A549 (cell line): ENCODE results near the gene PPP2R5E. TPM values are rescaled to one million over a fixed set of nuclear protein-coding genes. Genes with fewer than 3 reads are reported as not detected.

ENCODE experiments used
- ATAC-seq, 2 experiments: fragments of 200-7000 bp in 1 of 2; fragments of >200 bp in 1 of 2; cut with Nextera tagmentation in 1 of 2; cut with Tn5 transposase in 1 of 2; 3 replicates each; pipeline versions ENCODE4 v1.8.0 to v1.9.1; 2018 to 2020; ENCODE audit warnings: mild to moderate bottlenecking in 1 of 2, moderate library complexity in 1 of 2
- CTCF ChIA-PET: fragments of 300-600 bp; sonication (Branson Sonifier 250); formaldehyde crosslinking; extraction: SDS; loops from one replicate; lab custom pipeline; 2021; ENCODE audit warnings: antibody characterized with exemption, inconsistent platforms; lab: Yijun Ruan, JAX
- POLR2A ChIA-PET: fragments of 350-600 bp; formaldehyde crosslinking; extraction: SDS; loops from one replicate; lab custom pipeline; 2021; ENCODE audit warnings: antibody characterized with exemption, inconsistent platforms; lab: Yijun Ruan, JAX
- DNase-seq, 2 experiments: peaks; one replicate each; pipeline versions ENCODE4 v3.0.0 to v3.0.0-alpha.2; 2011 to 2016; ENCODE audit warnings: low read depth in 1 of 2, low spot score in 1 of 2
- FAIRE-seq: peaks from 2 replicates; lab custom pipeline; 2011; peaks lifted over from hg19 to GRCh38; lab: Jason Lieb, UNC
- H3K27ac ChIP-seq, 2 experiments: fragments of >200 bp; sonication (Bioruptor Twin); formaldehyde crosslinking; 3 replicates each; pipeline ENCODE4 v1.5.1; 2016 to 2017
- H3K4me1 ChIP-seq: fragments of >200 bp; sonication (Bioruptor Twin); formaldehyde crosslinking; 3 replicates; pipeline ENCODE4 v1.6.1; 2016
- H3K4me2 ChIP-seq: fragments of >200 bp; sonication (Bioruptor Twin); formaldehyde crosslinking; 3 replicates; pipeline ENCODE4 v1.6.1; 2016
- H3K4me3 ChIP-seq: fragments of >200 bp; sonication (Bioruptor Twin); formaldehyde crosslinking; 3 replicates; pipeline ENCODE4 v1.5.1; 2016
- H3K9me3 ChIP-seq: fragments of >200 bp; sonication (Bioruptor Twin); formaldehyde crosslinking; 3 replicates; pipeline ENCODE4 v1.6.1; 2016
- BHLHE40 ChIP-seq: IDR thresholded peaks from 2 replicates; pipeline ENCODE4 v1.6.1; 2012; ENCODE audit warnings: low read depth, low read length, inconsistent platforms
- CBX2 ChIP-seq: fragments of 200-600 bp; sonication (generic); IDR thresholded peaks from 2 replicates; pipeline ENCODE4 v1.6.1; 2016; ENCODE audit warnings: low read depth, mild to moderate bottlenecking, borderline replicate concordance
- CHD2 ChIP-seq: fragments of 150-350 bp; IDR thresholded peaks from 2 replicates; pipeline ENCODE4 v1.6.1; 2014; ENCODE audit warnings: low read length; ENCODE audit not compliant: partially characterized antibody
- CHD4 ChIP-seq: fragments of 200-600 bp; sonication (generic); IDR thresholded peaks from 2 replicates; pipeline ENCODE4 v1.6.1; 2016; ENCODE audit warnings: antibody characterized with exemption, mild to moderate bottlenecking, borderline replicate concordance
- EP300 ChIP-seq, 2 experiments: fragments of >200 bp; sonication (Bioruptor Twin); formaldehyde crosslinking; IDR thresholded peaks; 2 replicates in 1 of 2; 3 replicates in 1 of 2; pipeline ENCODE4 v1.6.1; 2016 to 2017
- ESRRA ChIP-seq: fragments of 150-350 bp; IDR thresholded peaks from 2 replicates; pipeline ENCODE4 v1.6.1; 2014; ENCODE audit warnings: mild to moderate bottlenecking, low read length, borderline replicate concordance
- FOSB ChIP-seq: fragments of 250-450 bp; sonication (Bioruptor Pico); IDR thresholded peaks from 2 replicates; pipeline ENCODE4 v1.5.0; 2020; ENCODE audit warnings: mild to moderate bottlenecking, moderate library complexity
- JUN ChIP-seq, 2 experiments: fragments of >200 bp; sonication (Bioruptor Twin); formaldehyde crosslinking; IDR thresholded peaks; 2 replicates in 1 of 2; 3 replicates in 1 of 2; pipeline ENCODE4 v1.6.1; 2016 to 2017
- JUNB ChIP-seq: fragments of >200 bp; sonication (Bioruptor Twin); formaldehyde crosslinking; IDR thresholded peaks from 2 replicates; pipeline ENCODE4 v1.6.1; 2016
- NFE2L2 ChIP-seq: fragments of 150-350 bp; conservative IDR thresholded peaks from 2 replicates; pipeline ENCODE4 v1.6.1; 2014; ENCODE audit warnings: low read length
- POLR2AphosphoS2 ChIP-seq: conservative IDR thresholded peaks from 2 replicates; pipeline ENCODE4 v1.6.1; 2012; ENCODE audit warnings: low read length, improper control_type of control experiment, inconsistent platforms
- RAD21 ChIP-seq, 2 experiments: fragments of >200 bp in 1 of 2; sonication (Bioruptor Twin) in 1 of 2; formaldehyde crosslinking in 1 of 2; IDR thresholded peaks in 1 of 2; conservative IDR thresholded peaks in 1 of 2; 2 replicates in 1 of 2; 3 replicates in 1 of 2; pipeline ENCODE4 v1.6.1; 2012 to 2018; ENCODE audit warnings: inconsistent platforms in 1 of 2
- RNF2 ChIP-seq: fragments of 200-600 bp; sonication (generic); IDR thresholded peaks from 2 replicates; pipeline ENCODE4 v1.6.1; 2016; ENCODE audit warnings: low read depth, mild to moderate bottlenecking, antibody characterized with exemption, moderate library complexity, borderline replicate concordance
- TFCP2L1 ChIP-seq: fragments of 250-450 bp; sonication (Bioruptor Pico); IDR thresholded peaks from 2 replicates; pipeline ENCODE4 v1.5.0; 2021; ENCODE audit warnings: mild to moderate bottlenecking
- ZC3H11A ChIP-seq: fragments of 450-650 bp; IDR thresholded peaks from 2 replicates; pipeline ENCODE4 v1.6.1; 2014; ENCODE audit warnings: antibody characterized with exemption, mild to moderate bottlenecking
- WGBS: methylation state at CpG from one replicate; pipeline ENCODE4 v1.1.6; 2017; ENCODE audit errors: missing lambda C conversion rate; 5-methylcytosine and 5-hydroxymethylcytosine counted together
- polyA plus RNA-seq, 4 experiments: library from polyadenylated mRNA; depleted of rRNA in 3 of 4; stranded (reverse); fragments of >200 nt; fragmentation: RNase III in 1 of 4; extraction: RNeasy Plus Mini Kit Qiagen cat#74134 plus additional on column Dnase treatment in 1 of 4; gene quantifications; 2 replicates in 3 of 4; 3 replicates in 1 of 4; pipeline ENCODE4 v1.2.3, GENCODE V29; 2011 to 2017
- TF ChIP-seq, protein P1 (sequence below): fragments of >200 bp; sonication (Bioruptor Twin); formaldehyde crosslinking; IDR thresholded peaks from 3 replicates; pipeline ENCODE4 v1.6.1; 2016
- TF ChIP-seq, protein P2 (sequence below): fragments of 200-600 bp; sonication (generic); IDR thresholded peaks from 2 replicates; pipeline ENCODE4 v1.6.1; 2016; ENCODE audit warnings: antibody characterized with exemption, mild to moderate bottlenecking, moderate library complexity
- TF ChIP-seq, protein P3 (sequence below): fragments of 250-450 bp; sonication (Bioruptor Pico); IDR thresholded peaks from 2 replicates; pipeline ENCODE4 v1.5.0; 2021; ENCODE audit warnings: mild to moderate bottlenecking, moderate library complexity, borderline replicate concordance

The PPP2R5E gene
- polyA plus RNA-seq, 2 of the 4 experiments (the other 2 are of a cell fraction): 21.4 to 23.2 TPM

DNA sequence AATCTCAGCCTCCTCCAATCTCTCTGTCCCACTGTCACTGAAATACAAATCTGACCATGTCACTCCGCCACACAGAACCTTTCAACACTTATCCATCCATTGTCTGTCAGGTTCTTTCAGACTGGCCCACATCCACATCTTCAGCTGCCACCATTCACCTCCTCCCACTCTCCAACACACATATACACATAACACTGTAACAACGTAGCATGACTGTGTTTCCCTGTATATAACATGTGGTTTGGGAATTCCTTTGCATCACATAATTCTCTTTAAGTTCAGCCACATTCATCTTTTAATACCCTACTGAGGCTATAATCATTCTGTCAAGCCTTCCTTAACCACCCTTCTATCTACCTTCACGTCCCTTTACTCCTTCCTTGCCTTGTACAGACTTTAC lies 99.2 kb downstream of the PPP2R5E start (continued):
- TF ChIP-seq, protein P1, sequence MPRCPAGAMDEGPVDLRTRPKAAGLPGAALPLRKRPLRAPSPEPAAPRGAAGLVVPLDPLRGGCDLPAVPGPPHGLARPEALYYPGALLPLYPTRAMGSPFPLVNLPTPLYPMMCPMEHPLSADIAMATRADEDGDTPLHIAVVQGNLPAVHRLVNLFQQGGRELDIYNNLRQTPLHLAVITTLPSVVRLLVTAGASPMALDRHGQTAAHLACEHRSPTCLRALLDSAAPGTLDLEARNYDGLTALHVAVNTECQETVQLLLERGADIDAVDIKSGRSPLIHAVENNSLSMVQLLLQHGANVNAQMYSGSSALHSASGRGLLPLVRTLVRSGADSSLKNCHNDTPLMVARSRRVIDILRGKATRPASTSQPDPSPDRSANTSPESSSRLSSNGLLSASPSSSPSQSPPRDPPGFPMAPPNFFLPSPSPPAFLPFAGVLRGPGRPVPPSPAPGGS: no peak
- TF ChIP-seq NFE2L2 (no peak), CHD2 (no peak)
- TF ChIP-seq, protein P2, sequence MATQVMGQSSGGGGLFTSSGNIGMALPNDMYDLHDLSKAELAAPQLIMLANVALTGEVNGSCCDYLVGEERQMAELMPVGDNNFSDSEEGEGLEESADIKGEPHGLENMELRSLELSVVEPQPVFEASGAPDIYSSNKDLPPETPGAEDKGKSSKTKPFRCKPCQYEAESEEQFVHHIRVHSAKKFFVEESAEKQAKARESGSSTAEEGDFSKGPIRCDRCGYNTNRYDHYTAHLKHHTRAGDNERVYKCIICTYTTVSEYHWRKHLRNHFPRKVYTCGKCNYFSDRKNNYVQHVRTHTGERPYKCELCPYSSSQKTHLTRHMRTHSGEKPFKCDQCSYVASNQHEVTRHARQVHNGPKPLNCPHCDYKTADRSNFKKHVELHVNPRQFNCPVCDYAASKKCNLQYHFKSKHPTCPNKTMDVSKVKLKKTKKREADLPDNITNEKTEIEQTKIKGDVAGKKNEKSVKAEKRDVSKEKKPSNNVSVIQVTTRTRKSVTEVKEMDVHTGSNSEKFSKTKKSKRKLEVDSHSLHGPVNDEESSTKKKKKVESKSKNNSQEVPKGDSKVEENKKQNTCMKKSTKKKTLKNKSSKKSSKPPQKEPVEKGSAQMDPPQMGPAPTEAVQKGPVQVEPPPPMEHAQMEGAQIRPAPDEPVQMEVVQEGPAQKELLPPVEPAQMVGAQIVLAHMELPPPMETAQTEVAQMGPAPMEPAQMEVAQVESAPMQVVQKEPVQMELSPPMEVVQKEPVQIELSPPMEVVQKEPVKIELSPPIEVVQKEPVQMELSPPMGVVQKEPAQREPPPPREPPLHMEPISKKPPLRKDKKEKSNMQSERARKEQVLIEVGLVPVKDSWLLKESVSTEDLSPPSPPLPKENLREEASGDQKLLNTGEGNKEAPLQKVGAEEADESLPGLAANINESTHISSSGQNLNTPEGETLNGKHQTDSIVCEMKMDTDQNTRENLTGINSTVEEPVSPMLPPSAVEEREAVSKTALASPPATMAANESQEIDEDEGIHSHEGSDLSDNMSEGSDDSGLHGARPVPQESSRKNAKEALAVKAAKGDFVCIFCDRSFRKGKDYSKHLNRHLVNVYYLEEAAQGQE: no peak

DNA sequence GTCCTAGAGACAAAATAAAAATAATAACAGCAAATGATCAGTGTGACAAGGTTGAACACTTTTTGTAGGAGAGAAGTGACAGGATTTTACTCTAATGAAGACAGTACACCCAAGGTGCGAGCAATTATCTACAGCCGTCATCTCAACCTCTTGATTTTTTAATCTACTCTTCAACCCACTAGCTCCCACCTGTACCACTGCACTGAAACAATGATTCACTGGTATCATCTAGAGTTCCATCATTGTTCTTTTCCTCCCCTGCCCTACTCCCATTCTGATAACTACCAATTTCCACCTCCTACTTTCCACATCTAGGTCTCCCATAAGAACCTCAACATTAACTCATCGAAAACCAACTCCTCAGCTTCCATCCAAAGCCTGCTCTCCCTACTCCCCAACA lies 99.8 kb downstream of the PPP2R5E start:
- ChIA-PET CTCF (interaction anchor here (1.2 kb wide), 1 partner anchor 54 kb away, joined by 5 read pairs; no protein-coding TSS in a partner anchor), POLR2A (no interaction called here)
- no peaks in the 10 kb centered on the region for H3K9me3 ChIP-seq
- H3K4me2 ChIP-seq: no peak overlapping the region
- no peak overlapping the region for H3K27ac ChIP-seq
- DNase-seq (no peak), ATAC-seq (no peak), FAIRE-seq (no peak)
- H3K4me1 ChIP-seq: peaks cover 27% of the 10 kb centered on the region
- no peak overlapping the region for H3K4me3 ChIP-seq
- TF ChIP-seq, protein P2: no peak
- TF ChIP-seq ZC3H11A (no peak), RNF2 (no peak), EP300 (IDR thresholded peaks at IDR 0.05) (no peak), BHLHE40 (no peak), RAD21 (conservative IDR thresholded peaks at IDR 0.05 in 1 of 2, IDR thresholded peaks at IDR 0.05 in 1 of 2) (no peak), ESRRA (no peak), JUN (IDR thresholded peaks at IDR 0.05) (no peak), POLR2AphosphoS2 (no peak), CHD4 (no peak), JUNB (no peak), CBX2 (no peak), FOSB (CRISPR knock-in tag) (no peak), TFCP2L1 (CRISPR knock-in tag) (no peak)
- TF ChIP-seq, protein P3, sequence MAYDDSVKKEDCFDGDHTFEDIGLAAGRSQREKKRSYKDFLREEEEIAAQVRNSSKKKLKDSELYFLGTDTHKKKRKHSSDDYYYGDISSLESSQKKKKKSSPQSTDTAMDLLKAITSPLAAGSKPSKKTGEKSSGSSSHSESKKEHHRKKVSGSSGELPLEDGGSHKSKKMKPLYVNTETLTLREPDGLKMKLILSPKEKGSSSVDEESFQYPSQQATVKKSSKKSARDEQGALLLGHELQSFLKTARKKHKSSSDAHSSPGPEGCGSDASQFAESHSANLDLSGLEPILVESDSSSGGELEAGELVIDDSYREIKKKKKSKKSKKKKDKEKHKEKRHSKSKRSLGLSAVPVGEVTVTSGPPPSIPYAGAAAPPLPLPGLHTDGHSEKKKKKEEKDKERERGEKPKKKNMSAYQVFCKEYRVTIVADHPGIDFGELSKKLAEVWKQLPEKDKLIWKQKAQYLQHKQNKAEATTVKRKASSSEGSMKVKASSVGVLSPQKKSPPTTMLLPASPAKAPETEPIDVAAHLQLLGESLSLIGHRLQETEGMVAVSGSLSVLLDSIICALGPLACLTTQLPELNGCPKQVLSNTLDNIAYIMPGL (CRISPR knock-in tag): no peak
- 92% methylated on average over 3 of the region's 3 CpGs for WGBS
